NK-92 (cell line): ENCODE measurements around the gene PDE4B.
"Not testable (repeated sequence)": the region's sequence is repeated elsewhere in the genome, so short reads cannot be mapped to it uniquely, and the experiment has no call there.

ENCODE experiments used
- DNase-seq: peaks from one replicate; lab custom pipeline; 2025; ENCODE audit not compliant: unreplicated experiment; lab: John Stamatoyannopoulos, UW

Gene PDE4B

DNA sequence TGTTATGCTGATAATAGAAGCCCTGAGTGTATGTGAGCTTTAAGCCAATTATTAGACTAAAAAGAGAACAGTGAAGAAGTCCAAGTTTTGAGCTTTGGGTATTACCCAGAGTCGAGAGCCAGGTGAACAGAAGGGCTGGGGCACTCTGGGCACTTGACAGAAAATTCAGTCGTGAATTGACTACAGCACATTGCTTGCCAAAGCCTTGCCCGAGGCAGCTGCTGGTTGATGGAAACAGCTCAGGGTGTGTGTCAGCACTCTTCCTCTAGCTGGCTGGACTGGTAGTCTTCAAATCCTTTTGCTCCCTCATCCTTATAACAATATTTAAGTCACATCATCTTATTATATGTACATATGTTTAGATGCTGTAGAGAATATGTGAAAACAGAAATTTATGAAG lies 21.3 kb downstream of the PDE4B start:
- no peak for DNase-seq

DNA sequence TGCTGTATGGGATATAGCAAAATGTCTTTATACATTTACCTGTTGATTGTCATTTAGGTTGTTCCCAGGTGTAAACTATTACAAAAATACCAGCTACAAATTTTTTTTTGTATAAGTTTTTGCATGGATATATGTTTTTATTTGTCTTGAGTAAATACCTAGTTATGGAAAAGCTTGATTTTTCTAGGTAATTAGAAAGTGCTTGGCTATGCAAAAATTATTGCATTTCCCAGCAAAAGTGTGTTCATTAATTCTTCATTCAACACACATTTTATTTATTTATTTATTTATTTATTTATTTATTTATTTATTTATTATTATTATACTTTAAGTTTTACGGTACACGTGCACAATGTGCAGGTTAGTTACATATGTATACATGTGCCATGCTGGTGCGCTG lies 22.1 kb downstream of the PDE4B start:
- DNase-seq = no peak

GRCh38 chr1:65817891-65818290 lies 25.2 kb downstream of the PDE4B start:
- DNase-seq = no peak

GRCh38 chr1:65818966-65819365 lies 26.3 kb downstream of the PDE4B start:
- no peak for DNase-seq

GRCh38 chr1:65820983-65821382 lies 28.3 kb downstream of the PDE4B start:
- no peak for DNase-seq

GRCh38 chr1:65821386-65821785 lies 28.7 kb downstream of the PDE4B start:
- no peak for DNase-seq

GRCh38 chr1:65824103-65824502 lies 31.4 kb downstream of the PDE4B start:
- no peak for DNase-seq

DNA sequence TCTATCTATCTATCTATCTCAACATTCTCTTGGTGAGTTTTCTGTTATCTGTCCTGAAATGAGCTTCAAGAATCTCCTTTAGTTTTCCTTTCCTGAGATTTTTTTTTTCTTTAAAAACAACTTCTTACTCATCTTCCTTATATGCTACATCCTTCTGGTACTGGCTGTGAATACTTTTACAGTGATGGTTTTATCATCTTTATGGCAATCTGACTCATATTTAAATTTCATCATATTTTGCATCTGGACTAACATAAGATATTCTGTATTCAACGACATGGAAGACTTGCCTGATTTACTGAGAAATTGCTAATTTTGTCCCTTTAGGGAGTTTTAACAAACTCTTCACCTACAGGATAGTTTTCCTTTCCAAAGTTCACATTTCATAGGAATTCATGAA lies 33.0 kb downstream of the PDE4B start:
- DNase-seq = no peak

GRCh38 chr1:65826782-65827181 lies 34.1 kb downstream of the PDE4B start:
- DNase-seq = no peak

DNA sequence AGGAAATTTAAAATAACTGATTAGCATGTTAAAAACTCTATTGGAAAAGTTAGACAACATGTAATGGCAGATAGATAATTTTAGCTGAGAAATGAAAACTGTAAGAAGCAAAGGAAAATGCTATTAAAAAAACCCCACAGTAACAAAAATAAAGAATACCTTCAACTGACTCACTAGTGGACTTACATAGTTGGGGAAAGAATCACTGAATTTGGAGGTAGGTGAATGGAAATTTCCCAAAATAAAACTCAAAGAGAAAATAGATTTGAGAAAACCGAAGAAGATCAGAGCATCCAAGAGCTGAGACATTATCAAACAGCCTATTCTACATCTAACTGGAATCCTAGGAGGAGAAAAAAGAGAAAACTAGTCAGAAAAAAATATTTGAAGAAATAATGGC lies 34.7 kb downstream of the PDE4B start:
- no peak for DNase-seq

GRCh38 chr1:65830306-65830705 lies 37.6 kb downstream of the PDE4B start:
- DNase-seq = no peak

GRCh38 chr1:65832296-65832695 lies 39.6 kb downstream of the PDE4B start:
- no peak for DNase-seq

- DNase-seq = no peak
Measured at GRCh38 chr1:65836686-65837085, 44.0 kb downstream of the PDE4B start.

- no peak for DNase-seq
Measured at GRCh38 chr1:65840683-65841082, 48.0 kb downstream of the PDE4B start.

DNA sequence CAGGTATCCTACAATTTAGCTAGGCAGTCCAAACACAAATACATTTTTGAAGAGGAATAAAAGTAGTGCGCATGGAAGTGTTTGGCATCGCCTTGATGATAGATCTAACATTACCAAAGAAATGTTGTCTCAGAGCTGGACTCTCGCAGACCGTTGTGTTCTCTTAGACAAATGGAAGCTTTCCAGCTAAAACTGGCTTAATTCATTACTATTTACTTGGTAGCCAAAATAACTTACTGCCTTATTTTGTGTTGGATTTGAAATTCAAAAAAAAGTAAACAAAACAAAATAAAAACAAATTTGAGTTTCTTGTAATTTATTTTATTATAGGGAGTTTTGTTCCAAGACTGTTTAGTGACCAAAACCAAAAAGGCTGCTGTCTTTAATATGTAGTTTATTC lies 51.6 kb downstream of the PDE4B start:
- no peak for DNase-seq

GRCh38 chr1:65844821-65845534 lies 52.3 kb downstream of the PDE4B start:
- no peak for DNase-seq

DNA sequence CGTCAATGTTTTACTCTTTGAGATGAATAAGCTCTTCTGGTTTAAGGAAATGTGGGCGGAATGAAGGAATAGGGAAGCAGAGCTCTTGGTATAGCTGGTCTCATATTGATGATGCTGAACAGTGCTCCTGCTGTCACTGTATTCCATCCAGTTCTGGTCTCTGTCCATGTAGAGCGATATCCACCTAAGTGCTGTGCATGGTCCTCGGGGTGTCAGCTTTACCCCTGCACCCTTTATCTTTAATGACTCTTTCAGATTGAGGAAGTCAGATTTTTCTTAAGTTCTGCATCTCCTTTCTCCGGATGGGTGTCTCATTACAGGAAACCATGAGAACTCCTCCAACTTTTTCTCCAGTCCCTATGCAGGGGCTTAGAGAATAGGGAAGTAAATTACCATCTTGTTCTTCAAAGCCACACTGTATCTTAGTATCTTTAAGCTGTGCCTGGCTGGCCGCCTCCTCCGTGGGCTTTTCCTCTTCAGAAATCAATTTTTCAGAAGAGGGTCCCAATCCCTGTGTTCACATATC lies 52.9 kb downstream of the PDE4B start:
- DNase-seq = no peak

DNA sequence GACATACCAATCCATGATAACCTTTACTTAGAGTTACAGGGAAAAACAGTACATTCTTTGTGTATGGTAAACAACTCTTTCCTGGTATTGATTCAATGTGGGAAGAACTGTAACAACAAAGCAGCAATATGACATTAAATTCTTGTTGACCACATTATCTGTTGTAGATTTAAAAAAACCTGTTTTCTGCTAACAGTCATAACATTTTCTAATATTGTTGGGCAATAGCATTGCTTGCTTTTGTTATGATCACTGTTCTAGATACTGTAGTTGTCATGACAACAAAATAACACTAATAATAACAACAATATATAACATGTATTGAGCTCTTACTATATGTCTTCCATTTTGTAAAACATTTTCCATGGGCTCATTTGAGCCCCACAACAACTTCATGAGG lies 54.2 kb downstream of the PDE4B start:
- no peak for DNase-seq

- DNase-seq = no peak
Measured at GRCh38 chr1:65850281-65850680, 57.6 kb downstream of the PDE4B start.

GRCh38 chr1:65856591-65856990 lies 63.9 kb downstream of the PDE4B start:
- not testable (repeated sequence) for DNase-seq

DNA sequence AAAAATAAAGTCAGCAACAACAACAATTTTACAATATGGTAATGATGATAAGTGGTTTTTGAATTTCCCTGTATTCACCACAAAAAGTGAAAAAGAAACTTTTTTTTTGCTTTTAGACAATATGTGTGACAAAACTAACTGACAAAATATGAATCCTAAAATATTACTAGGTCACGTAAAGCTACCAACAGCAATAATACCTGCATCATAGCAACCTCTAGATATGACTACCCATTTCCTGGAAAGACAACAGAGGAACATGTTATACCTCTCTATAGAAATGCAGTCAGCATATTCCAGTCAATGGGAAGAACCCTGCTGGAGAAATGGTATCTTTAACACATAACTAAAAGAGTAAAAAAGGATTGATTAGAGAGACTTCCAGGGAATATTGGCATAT lies 73.7 kb downstream of the PDE4B start:
- DNase-seq = no peak

GRCh38 chr1:65872301-65872700 lies 79.6 kb downstream of the PDE4B start:
- DNase-seq = no peak

DNA sequence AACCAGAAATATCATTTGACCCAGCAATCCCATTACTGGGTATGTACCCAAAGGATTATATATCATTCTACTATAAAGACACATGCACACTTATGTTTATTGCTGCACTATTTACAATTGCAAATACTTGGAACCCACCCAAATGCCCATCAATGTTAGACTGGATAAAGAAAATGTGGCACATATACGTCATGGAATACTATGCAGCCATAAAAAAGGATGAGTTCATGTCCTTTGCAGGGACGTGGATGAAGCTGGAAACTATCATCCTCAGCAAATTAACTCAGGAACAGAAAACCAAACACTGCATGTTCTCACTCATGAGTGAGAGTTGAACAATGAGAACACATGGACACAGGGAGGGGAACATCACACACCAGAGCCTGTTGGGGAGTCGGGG lies 85.6 kb downstream of the PDE4B start:
- not testable (repeated sequence) for DNase-seq
